GM19324 (cell line): Measurements from ENCODE around the gene TTC28.
"Not testable (repeated sequence)": the region's sequence is repeated elsewhere in the genome, so short reads cannot be mapped to it uniquely, and the experiment has no call there.

Experiments used
- ATAC-seq: cut with Tn5 transposase; IDR thresholded peaks from one replicate; pipeline ENCODE4 v1.9.1; 2021; ENCODE audit warnings: mild to moderate bottlenecking, moderate library complexity; ENCODE audit not compliant: unreplicated experiment, low FRiP score

TTC28 gene

DNA sequence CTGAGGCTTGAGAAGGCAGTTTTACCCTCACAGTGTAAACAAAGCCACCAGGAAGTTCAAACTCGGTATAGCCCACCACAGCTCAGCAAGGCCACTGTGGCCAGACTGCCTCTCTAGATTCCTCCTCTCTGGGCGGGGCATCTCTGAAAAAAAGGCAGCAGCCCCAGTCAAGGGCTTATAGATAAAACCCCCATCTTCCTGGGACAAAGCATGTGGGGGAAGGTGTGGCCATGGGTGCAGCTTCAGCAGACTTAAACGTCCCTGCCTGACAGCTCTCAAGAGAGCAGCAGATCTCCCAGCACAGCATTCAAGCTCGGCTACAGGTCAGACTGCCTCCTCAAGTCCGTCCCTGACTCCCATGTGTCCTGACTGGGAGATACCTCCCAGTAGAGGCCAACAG is 69.7 kb downstream of the TTC28 start:
- no peak for ATAC-seq

DNA sequence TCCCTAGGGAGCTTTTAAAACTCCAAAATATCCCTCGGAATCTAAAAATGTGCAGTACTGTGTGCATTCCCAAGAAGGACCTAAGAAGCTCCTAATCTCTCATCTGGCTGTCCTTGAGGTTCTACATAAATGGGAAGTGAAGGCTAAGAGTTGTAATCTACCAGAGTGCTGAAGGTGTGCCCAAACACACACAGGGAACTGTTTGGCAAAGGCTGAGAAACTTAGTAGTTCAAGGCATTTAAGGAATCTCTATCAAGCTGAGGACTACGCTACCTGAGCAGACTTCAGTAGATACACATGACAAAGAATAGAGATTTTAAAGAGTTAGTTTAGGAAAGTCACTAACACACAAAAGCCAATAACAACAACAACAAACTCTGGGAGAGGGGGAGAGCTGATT is 71.1 kb downstream of the TTC28 start:
- no peak for ATAC-seq

GRCh38 chr22:28607795-28608194 is 71.8 kb downstream of the TTC28 start:
- ATAC-seq = no peak

GRCh38 chr22:28604966-28605761 is 74.5 kb downstream of the TTC28 start:
- ATAC-seq = no peak

DNA sequence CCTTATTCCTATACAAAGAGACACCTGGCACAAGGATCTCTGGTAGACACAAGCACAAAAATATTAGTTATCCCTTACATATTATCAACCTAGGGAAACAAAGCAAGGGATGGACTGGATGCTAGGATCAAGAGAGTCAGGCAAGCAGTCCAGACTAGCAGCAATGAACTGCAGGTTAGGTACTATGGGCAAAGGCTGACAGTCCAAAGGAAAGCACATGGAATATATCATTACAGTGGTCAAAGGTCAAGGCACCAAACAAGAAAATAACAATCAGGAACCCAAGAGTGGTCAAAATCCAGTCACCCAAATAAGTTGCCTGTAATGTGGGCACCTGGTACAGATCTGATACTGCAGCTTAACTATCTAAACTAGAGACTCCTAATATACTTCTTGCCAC is 77.7 kb downstream of the TTC28 start:
- no peak for ATAC-seq

DNA sequence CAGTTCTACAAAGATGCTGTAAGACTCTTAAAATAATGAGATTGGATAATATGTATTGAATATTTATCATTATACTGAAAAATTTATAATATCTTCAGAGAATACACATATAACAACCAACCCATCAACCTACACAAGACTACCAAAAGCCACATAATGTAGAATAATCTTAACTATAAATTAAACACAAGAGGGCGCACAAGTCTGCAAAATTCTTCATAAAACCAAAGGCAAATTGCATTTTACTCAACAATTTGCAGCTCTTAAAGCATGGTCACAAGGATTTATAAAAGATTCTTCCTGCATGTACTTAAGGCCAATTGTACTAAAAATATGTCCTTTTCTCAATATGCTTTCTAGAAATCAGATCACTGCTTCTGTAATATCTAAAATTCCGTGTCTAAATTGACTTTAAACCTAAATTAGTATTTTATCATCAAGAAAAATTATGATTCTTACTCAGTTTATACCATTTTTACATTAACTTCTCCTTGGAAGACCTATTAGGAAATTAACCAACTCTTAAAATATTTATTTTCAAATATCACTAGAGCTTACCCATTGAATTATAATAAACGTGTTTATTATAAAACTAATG is 79.0 kb downstream of the TTC28 start:
- no peak for ATAC-seq

- no peak for ATAC-seq
These were observed 79.9 kb downstream of the TTC28 start for GRCh38 chr22:28599693-28600092.

DNA sequence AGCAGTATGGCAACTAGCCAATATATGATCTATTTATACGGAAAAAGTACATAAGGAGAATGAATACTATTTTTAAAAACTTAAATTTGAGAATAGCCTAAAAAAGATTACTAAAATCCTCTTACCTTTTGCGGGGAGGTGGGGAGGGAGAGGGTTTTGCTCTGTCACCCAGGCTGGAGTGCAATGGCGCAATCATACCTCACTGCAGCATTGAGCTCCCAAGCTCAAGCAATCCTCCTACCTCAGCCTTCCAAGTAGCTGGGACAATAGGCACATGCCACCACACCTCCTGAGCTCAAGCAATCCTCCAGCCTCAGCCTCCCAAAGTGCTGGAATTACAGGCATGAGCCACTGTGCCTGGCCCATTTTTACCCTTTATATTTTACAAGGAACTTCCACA is 82.0 kb downstream of the TTC28 start:
- ATAC-seq = no peak

DNA sequence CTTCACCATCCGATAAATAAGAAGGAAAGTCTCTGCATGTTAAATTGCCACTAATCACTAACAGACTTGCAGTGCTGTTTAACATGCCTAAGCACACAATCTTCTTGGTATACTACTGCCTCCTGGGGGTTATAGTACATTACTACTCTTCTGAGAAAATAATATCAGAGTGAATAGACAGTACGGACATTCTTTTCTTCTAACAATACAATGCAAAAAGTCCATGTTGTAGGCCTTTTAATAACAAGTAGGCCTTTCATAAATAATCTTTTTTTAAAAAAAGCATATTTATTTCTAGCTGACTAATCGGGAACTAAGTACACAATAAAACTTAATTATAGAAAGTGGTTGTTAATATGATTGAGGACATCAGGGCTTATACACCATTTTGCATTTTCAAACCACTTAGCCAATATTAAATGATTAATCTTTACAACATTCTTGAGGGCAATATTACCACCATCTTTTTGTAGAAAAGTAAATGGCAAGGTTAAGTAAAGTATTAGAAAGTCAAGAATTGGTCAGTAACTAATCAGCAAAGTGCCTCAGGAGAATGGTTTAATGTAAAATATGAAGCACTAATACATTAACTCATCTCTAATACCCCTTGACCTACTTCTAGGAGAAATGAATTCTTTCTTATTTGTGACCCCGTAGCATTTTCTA is 84.7 kb downstream of the TTC28 start:
- no peak for ATAC-seq

DNA sequence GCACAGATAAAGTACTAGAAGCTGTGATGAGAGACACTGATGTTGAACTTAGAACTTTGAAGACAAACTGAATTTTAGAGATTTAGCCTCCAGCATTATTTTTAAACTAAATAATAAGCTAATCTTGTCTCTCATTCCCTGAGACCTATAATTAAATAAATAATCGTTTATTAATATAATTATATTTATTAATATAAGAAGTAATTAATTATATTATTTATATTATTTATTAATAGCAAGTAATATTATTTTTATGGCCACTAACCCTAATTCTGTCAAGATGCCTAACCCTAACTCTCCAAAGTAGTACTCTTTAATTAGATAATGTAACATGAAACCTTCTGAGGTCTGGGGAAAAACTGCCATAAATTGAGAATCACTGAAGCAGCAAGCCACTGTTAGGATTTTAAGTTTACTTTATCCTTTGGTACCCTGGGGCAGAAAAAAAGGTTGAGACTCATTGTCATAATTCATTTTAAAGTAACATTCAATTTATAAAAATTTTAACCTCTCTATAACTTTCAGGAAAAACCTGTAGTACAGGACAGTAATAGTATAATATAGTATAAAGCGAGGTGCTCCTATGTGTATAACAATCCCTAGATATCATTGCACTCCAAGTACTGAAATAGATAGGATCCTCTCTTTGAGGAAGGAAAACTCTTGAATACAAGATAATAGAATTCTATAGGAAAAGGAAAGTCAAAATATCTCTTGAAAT is 85.4 kb downstream of the TTC28 start:
- no peak for ATAC-seq

GRCh38 chr22:28593299-28593698 is 86.3 kb downstream of the TTC28 start:
- ATAC-seq = no peak

GRCh38 chr22:28589102-28589750 is 90.4 kb downstream of the TTC28 start:
- no peak for ATAC-seq

DNA sequence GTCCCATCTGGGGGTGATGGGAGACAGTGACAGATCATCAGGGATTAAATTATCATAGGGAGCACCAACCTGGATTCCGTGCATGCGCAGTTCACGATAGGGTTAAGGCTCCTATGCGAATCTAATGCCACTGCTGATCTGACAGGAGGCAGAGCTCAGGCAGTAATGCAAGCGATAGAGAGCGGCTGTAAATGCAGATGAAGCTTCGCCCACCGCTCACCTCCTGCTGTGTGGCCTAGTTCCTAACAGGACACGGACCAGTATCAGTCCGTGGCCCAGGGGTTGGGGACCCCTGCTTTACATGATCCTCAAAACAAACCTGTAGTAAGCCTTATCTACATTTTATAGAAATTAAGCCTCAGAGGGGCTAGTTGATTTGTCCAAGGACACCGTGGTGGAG is 94.3 kb downstream of the TTC28 start:
- ATAC-seq = no peak

DNA sequence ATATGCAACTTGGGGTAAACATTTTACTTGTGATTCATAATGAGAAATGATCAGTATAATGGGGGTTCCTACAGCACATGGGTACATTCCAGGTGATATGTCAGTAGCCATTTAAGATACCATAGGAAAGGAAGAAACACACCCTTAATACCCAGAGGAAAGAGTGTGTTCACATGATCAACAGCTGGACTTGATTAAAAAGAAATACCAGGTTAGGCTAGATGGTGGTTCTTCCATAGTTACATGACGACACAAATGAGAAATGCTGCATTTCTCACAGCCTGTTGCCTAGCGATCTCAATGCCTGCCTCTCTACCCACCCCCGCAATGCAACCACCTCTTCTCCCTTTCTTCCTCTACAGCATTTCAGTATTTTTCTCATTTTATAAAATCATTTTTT is 96.8 kb downstream of the TTC28 start:
- ATAC-seq = no peak

DNA sequence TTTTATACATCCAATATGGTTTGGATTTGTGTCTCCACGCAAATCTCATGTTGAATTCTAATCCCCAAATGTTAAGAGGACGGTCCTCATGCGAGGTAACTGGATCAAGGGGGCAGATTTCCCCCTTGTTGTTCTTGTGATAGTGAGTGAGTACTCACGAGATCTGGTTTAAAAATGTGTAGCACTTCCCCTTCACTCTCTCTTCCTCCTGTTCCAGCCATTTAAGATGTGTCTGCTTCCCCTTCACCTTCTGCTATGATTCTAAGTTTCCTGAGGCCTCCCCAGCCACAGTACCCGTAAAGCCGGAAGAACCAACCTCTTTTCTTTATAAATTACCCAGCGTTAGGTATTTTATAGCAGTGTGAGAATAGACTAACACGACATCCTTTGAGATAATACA is 98.6 kb downstream of the TTC28 start:
- no peak for ATAC-seq

GRCh38 chr22:28576162-28576561 is 103.5 kb downstream of the TTC28 start:
- ATAC-seq = no peak

- no peak for ATAC-seq
These were observed 105.4 kb downstream of the TTC28 start for GRCh38 chr22:28574159-28574788.

DNA sequence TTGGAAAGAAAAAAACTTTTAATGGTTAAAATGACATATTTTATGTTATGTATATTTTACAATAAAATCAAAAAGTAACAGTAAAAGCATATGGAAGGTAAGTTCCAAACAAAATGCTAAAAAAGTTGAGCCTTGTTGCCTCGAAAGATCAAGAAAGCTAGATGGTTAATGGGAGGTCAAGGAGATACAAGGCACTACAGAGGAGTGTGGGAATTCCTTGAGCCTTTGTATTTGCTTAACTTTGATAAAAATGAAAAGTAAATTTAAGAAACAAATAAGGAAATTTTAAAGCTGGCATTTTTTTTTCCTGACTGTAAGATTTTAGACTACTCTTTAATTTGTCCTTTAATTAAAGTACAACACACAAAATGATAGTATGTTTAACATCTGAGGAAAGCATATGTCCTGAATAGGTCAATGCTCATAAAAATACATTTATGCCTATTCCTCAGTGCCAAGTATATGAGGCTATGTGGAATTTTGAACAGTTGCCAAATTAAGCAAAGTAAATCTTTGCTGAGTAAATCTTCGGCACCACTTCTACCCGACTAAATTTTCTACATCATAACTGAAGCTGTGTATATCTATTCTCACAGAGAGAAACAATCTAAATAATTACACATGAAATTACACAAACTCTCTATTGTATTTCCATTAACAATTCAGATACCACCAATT is 108.8 kb downstream of the TTC28 start:
- no peak for ATAC-seq

DNA sequence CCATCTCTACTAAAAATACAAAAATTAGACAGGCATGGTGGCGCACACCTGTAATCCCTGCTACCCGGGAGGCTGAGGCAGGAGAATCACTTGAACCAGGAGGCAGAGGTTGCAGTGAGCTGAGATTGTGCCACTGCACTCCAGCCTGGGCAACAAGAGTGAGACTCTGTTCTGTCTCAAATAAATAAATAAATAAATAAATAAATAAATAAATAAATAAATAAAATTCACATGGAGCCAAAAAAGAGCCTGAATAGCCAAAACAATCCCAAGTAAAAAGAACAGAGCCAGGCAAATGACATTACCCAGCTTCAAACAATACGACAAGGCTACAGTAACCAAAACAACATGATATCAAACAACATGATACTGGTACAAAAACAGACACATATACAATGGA is 110.7 kb downstream of the TTC28 start:
- not testable (repeated sequence) for ATAC-seq

DNA sequence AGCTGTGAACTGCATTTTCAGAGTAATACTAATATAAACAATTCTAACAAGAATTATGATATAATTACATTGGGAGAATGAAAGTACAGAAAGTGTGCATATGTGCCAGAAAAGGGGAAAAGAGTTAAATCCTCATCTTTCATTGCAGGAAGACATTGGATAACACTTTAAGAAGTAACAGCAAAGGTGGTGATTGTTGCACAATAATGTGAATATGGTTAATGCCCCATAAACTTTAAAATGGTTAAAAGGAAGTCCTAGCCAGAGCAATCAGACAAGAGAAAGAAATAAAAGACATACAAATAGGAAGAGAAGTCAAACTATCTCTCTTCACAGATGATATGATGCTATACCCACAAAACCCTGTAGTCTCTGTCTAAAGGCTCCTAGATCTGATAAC is 111.5 kb downstream of the TTC28 start:
- no peak for ATAC-seq
